C4-2B (cell line): ENCODE data around the gene SH3RF3.

Source experiments
- H3K27ac ChIP-seq: fragments of 450-650 bp; 2 replicates; pipeline ENCODE4 v1.5.1; 2017
- ZFX ChIP-seq: fragments of 450-650 bp; IDR thresholded peaks from 2 replicates; pipeline ENCODE4 v1.6.1; 2017
- TF ChIP-seq, protein P1 (sequence below): fragments of 450-650 bp; conservative IDR thresholded peaks from 2 replicates; pipeline ENCODE4 v1.5.1; 2017; ENCODE audit warnings: mild to moderate bottlenecking

The SH3RF3 gene

GRCh38 chr2:109374548-109375130 is 245.6 kb downstream of the SH3RF3 start:
- no peak for TF ChIP-seq ZFX
- TF ChIP-seq, protein P1, sequence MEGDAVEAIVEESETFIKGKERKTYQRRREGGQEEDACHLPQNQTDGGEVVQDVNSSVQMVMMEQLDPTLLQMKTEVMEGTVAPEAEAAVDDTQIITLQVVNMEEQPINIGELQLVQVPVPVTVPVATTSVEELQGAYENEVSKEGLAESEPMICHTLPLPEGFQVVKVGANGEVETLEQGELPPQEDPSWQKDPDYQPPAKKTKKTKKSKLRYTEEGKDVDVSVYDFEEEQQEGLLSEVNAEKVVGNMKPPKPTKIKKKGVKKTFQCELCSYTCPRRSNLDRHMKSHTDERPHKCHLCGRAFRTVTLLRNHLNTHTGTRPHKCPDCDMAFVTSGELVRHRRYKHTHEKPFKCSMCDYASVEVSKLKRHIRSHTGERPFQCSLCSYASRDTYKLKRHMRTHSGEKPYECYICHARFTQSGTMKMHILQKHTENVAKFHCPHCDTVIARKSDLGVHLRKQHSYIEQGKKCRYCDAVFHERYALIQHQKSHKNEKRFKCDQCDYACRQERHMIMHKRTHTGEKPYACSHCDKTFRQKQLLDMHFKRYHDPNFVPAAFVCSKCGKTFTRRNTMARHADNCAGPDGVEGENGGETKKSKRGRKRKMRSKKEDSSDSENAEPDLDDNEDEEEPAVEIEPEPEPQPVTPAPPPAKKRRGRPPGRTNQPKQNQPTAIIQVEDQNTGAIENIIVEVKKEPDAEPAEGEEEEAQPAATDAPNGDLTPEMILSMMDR: no peak

DNA sequence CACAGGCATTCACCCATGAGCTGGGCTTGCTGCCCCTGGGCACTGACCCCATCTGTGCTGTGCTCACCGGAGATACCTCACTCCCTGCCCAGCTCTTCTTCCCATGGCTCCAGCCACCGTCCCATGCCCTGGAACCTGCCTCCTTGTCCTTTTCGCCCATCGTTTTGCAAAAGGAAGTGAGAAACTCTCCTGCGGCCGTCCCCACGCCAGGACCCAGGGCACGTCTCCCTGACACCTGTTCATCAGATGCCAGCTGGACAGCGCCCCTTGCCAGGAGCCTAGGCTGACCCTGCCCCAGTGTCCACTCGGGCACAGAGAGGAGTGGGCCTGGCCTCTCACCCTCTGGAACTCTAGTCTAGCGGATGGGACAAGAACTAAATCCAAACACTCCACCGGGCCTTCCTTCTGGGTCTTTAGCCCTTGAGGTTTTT is 246.1 kb downstream of the SH3RF3 start:
- H3K27ac ChIP-seq: no peak overlapping the region
- TF ChIP-seq, protein P1: no peak
- no peak for TF ChIP-seq ZFX

More at GRCh38 chr2:109374548-109375130, 245.6 kb downstream of the SH3RF3 start:
- H3K27ac ChIP-seq: no peak overlapping the region

DNA sequence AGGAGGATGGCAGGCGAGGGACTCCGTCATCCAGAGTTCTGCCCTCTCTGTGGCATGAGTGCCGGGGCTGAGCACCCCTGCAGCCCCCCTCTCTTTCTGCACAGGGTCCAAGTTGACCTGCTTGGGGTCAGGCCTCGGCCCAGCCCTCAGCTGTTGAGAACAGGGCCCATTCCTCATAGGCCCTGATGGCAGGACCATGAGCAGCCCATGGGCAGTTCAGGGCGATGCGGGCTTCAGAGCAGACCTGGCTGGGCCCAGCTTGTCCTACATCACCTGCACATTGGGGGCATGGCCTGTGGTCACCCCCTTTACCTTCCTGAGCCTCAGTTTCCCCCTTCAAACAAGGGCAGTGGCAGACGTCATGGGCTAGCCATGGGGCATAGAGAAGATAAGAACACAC is 246.7 kb downstream of the SH3RF3 start:
- H3K27ac ChIP-seq: no peak overlapping the region
- TF ChIP-seq, protein P1: no peak
- no peak for TF ChIP-seq ZFX

- no peak for TF ChIP-seq ZFX
- TF ChIP-seq, protein P1: no peak
- no peak overlapping the region for H3K27ac ChIP-seq
Measured at GRCh38 chr2:109376115-109376514, 247.1 kb downstream of the SH3RF3 start.

- H3K27ac ChIP-seq: no peak overlapping the region
- no peak for TF ChIP-seq ZFX
Measured at GRCh38 chr2:109376796-109377495, 247.9 kb downstream of the SH3RF3 start.

GRCh38 chr2:109377976-109378375 is 249.0 kb downstream of the SH3RF3 start:
- H3K27ac ChIP-seq: no peak overlapping the region
- TF ChIP-seq, protein P1: no peak
- TF ChIP-seq ZFX: no peak

- H3K27ac ChIP-seq: no peak overlapping the region
- TF ChIP-seq ZFX: no peak
- TF ChIP-seq, protein P1: no peak
Measured at GRCh38 chr2:109378682-109379081, 249.7 kb downstream of the SH3RF3 start.
